Nephron progenitor cell (in vitro differentiated cells): ENCODE measurements around the gene EML5.

Experiments
- DNase-seq: peaks from one replicate; pipeline ENCODE4 v3.0.0; 2021
- H3K27ac Mint-ChIP-seq: 2 replicates; pipeline ENCODE4 v1.8.0; 2021; ENCODE audit warnings: mild to moderate bottlenecking, moderate library complexity, mixed read lengths
- H3K27me3 Mint-ChIP-seq: 2 replicates; pipeline ENCODE4 v1.8.0; 2021; ENCODE audit warnings: mild to moderate bottlenecking, low read depth, mixed read lengths; ENCODE audit not compliant: poor library complexity
- H3K36me3 Mint-ChIP-seq: 2 replicates; pipeline ENCODE4 v1.8.0; 2021; ENCODE audit warnings: low read depth, mixed read lengths
- H3K4me1 Mint-ChIP-seq: 2 replicates; pipeline ENCODE4 v1.8.0; 2021; ENCODE audit warnings: mixed read lengths
- H3K4me3 Mint-ChIP-seq: 2 replicates; pipeline ENCODE4 v1.8.0; 2021; ENCODE audit warnings: mild to moderate bottlenecking, moderate library complexity, mixed read lengths
- H3K9me3 Mint-ChIP-seq: 2 replicates; pipeline ENCODE4 v1.8.0; 2021; ENCODE audit warnings: mild to moderate bottlenecking, moderate library complexity, mixed read lengths
- CTCF ChIP-seq: fragments of 200-600 bp; sonication (generic); IDR thresholded peaks from 2 replicates; pipeline ENCODE4 v1.5.0; 2021; ENCODE audit warnings: antibody characterized with exemption

EML5 gene

DNA sequence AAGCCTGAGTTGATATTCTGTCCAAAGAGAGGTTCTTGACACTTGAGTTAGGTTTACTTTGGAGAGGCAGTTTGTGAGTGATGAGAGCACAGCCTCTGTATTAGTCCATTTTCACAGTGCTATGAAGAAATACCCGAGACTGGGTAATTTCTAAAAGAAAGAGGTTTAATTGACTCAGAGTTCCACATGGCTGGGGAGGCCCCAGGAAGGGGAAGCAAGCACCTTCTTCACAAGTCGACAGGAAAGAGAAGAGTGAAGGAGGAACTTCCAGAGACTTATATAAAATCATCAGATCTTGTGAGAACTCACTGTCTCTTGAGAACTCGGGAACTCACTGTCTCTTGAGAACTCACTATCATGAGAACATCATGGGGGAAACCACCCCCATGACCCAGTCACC, 224.6 kb downstream of the EML5 start:
- peak overlapping the region; percentile 84 for H3K27ac Mint-ChIP-seq
- H3K36me3 Mint-ChIP-seq = peaks cover 64% of the 10 kb centered on the region
- H3K4me3 Mint-ChIP-seq = no peak overlapping the region
- H3K9me3 Mint-ChIP-seq = no peaks in the 10 kb centered on the region
- no peak for TF ChIP-seq CTCF
- no peak for DNase-seq
- H3K27me3 Mint-ChIP-seq = no peaks in the 10 kb centered on the region
- peaks cover 10% of the 10 kb centered on the region for H3K4me1 Mint-ChIP-seq

- DNase-seq = no peak
- no peak overlapping the region for H3K27ac Mint-ChIP-seq
- H3K9me3 Mint-ChIP-seq = no peaks in the 10 kb centered on the region
- peaks cover 21% of the 10 kb centered on the region for H3K4me1 Mint-ChIP-seq
- peak overlapping the region; percentile 32 for H3K4me3 Mint-ChIP-seq
- peaks cover 4% of the 10 kb centered on the region for H3K27me3 Mint-ChIP-seq
- no peak for TF ChIP-seq CTCF
- H3K36me3 Mint-ChIP-seq = peaks cover 37% of the 10 kb centered on the region
These were observed 227.3 kb downstream of the EML5 start for GRCh38 chr14:88565427-88565826.

- peak overlapping the region; percentile 85 for H3K27ac Mint-ChIP-seq
- peak overlapping the region; percentile 91 for H3K4me3 Mint-ChIP-seq
- TF ChIP-seq CTCF = no peak
- peaks cover 7% of the 10 kb centered on the region for H3K27me3 Mint-ChIP-seq
- H3K4me1 Mint-ChIP-seq = peaks cover 25% of the 10 kb centered on the region
- peaks cover 21% of the 10 kb centered on the region for H3K36me3 Mint-ChIP-seq
- DNase-seq = no peak
- H3K9me3 Mint-ChIP-seq = no peaks in the 10 kb centered on the region
These were observed 228.9 kb downstream of the EML5 start for GRCh38 chr14:88563845-88564244.

GRCh38 chr14:88562831-88563686, 229.7 kb downstream of the EML5 start, which contains the start of gene ZC3H14:
TSS of gene ZC3H14 (plus strand) at chr14:88563037. CDS start at chr14:88563134, 97 bp downstream.
- Mint-ChIP-seq H3K27ac (peak within 1 kb of the TSS; percentile 97), H3K9me3 (no peaks in the 10 kb centered on the region), H3K27me3 (peaks cover 7% of the 10 kb centered on the region), H3K4me1 (peaks cover 25% of the 10 kb centered on the region), H3K36me3 (peaks cover 14% of the 10 kb centered on the region), H3K4me3 (peak within 1 kb of the TSS; percentile 91)
- peak; percentile 92 for DNase-seq
- TF ChIP-seq CTCF = no peak

DNA sequence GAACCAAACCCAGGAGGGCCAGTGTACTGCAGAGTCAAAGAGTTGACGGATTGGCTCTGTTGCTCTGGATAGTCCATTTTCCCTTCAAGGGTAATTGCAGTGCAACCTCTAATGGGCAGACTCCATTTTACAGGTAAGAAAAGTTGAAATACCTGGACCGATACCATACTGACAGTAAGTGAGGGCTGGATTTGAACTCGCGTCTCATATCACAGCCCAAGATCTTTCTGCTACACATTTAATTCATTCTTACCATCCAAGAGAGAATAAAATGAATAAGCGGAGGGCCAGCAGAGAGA, 230.3 kb downstream of the EML5 start:
- no peak for DNase-seq
- no peak for TF ChIP-seq CTCF
- H3K27me3 Mint-ChIP-seq = peaks cover 7% of the 10 kb centered on the region
- peak overlapping the region; percentile 97 for H3K27ac Mint-ChIP-seq
- H3K36me3 Mint-ChIP-seq = peaks cover 9% of the 10 kb centered on the region
- H3K4me3 Mint-ChIP-seq = peak overlapping the region; percentile 91
- H3K4me1 Mint-ChIP-seq = peaks cover 25% of the 10 kb centered on the region
- no peaks in the 10 kb centered on the region for H3K9me3 Mint-ChIP-seq
